ENCODE measurements around the gene PGM3. TPM values are rescaled to one million over a fixed set of nuclear protein-coding genes. Genes with fewer than 3 reads are reported as not detected.

The PGM3 gene
- total and polyA plus RNA-seq, 2 donors (not counting 3 experiments of a cell fraction or from before 2014, with no cell fraction given) = 19.8 to 70.7 TPM

DNA sequence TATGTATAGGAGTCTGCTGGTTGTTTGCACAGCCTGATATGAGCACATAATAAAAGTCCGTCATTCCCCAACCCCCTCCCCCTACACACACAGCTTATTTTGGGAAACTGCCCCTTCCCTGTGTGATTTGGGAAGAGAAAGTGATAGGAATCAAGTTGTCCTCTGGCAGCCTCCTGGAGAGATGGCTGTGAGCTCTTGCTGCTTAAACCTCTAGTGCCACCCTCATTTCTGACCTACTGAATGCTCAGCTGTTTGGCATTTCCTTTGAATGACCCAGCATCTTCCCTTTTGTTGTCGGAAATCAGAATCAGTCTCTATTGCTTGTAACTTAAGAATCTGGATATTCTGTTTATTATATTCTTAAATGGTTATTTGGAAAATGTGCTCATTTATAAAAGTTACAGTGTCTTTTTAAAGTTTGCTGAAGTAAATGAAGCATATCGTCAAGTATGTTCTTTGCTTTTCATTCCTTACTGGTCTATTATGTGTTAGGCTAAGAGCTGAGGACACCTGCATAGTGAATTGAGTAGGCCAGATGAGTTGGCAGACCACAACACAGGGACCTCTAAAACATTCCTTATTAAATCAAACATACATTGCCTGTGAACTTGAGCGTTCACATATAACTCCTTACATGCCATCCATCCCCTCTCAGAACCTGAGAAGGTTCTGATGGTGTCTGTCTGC is 5.6 kb upstream of the PGM3 start:
- TF ChIP-seq FOS (IDR thresholded peaks at IDR 0.05; ENCODE audit: borderline replicate concordance, insufficient read depth, low read length) (peak; percentile 68), GATA2 (IDR thresholded peaks at IDR 0.05; ENCODE audit: insufficient read depth, insufficient read length, low read depth, low read length) (peak; percentile 44), POLR2AphosphoS5 (IDR thresholded peaks at IDR 0.05; ENCODE audit: insufficient read depth, low read depth, low read length) (no peak), JUN (IDR thresholded peaks at IDR 0.05; ENCODE audit: borderline replicate concordance, insufficient read depth, insufficient read length, low read depth) (no peak), POLR2A (IDR thresholded peaks at IDR 0.05; ENCODE audit: low read depth, low read length) (no peak), EZH2 (IDR thresholded peaks at IDR 0.05; ENCODE audit: borderline replicate concordance, low read depth, low read length, severe bottlenecking) (no peak), MYC (IDR thresholded peaks at IDR 0.05; ENCODE audit: low read depth, low read length) (no peak)
- TF ChIP-seq, protein P1, sequence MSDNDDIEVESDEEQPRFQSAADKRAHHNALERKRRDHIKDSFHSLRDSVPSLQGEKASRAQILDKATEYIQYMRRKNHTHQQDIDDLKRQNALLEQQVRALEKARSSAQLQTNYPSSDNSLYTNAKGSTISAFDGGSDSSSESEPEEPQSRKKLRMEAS (IDR thresholded peaks at IDR 0.05; ENCODE audit: insufficient read depth, insufficient read length) = no peak
- TF ChIP-seq, protein P2, sequence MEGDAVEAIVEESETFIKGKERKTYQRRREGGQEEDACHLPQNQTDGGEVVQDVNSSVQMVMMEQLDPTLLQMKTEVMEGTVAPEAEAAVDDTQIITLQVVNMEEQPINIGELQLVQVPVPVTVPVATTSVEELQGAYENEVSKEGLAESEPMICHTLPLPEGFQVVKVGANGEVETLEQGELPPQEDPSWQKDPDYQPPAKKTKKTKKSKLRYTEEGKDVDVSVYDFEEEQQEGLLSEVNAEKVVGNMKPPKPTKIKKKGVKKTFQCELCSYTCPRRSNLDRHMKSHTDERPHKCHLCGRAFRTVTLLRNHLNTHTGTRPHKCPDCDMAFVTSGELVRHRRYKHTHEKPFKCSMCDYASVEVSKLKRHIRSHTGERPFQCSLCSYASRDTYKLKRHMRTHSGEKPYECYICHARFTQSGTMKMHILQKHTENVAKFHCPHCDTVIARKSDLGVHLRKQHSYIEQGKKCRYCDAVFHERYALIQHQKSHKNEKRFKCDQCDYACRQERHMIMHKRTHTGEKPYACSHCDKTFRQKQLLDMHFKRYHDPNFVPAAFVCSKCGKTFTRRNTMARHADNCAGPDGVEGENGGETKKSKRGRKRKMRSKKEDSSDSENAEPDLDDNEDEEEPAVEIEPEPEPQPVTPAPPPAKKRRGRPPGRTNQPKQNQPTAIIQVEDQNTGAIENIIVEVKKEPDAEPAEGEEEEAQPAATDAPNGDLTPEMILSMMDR (IDR thresholded peaks at IDR 0.05; ENCODE audit: extremely low read depth in 1 of 2, insufficient read depth in 1 of 2, low read depth in 1 of 2, low read length in 2 of 2) = no peak
- DNase-seq (ENCODE audit: low read depth, low spot score) (peak; percentile 65), FAIRE-seq (peak; percentile 85)
- Histone ChIP-seq H4K20me1 (replicated peaks; ENCODE audit: control insufficient read depth, extremely low read depth, insufficient read depth, low read length) (no peaks in the 10 kb centered on the region), H3K9me3 (replicated peaks; ENCODE audit: control insufficient read depth, insufficient read depth, low read length) (no peaks in the 10 kb centered on the region), H3K36me3 (ENCODE audit: control insufficient read depth in 2 of 2, extremely low read depth in 1 of 2, insufficient read depth in 2 of 2, low read length in 2 of 2) (peaks cover 0 to 7% of the 10 kb centered on the region in 2 experiments), H3K4me2 (ENCODE audit: insufficient read depth, low read length) (peak overlapping the region; percentile 49), H2AFZ (ENCODE audit: low read depth, low read length) (no peak overlapping the region), H3K4me3 (replicated peaks in 1 of 3; ENCODE audit: insufficient read depth in 1 of 3, low read depth in 1 of 3, low read length in 3 of 3) (no peak overlapping the region), H3K27me3 (ENCODE audit: control insufficient read depth in 2 of 2, insufficient read depth in 2 of 2, low read length in 2 of 2) (no peaks in the 10 kb centered on the region), H3K9me1 (replicated peaks; ENCODE audit: control insufficient read depth, extremely low read depth, insufficient read depth, low read length) (no peaks in the 10 kb centered on the region), H3K27ac (ENCODE audit: insufficient read depth, low read depth, low read length) (peak overlapping the region; percentile 88), H3K79me2 (ENCODE audit: control insufficient read depth, insufficient read depth, low read length) (no peaks in the 10 kb centered on the region), H3K4me1 (ENCODE audit: control insufficient read depth, extremely low read depth, insufficient read depth, low read length) (peaks cover 32% of the 10 kb centered on the region), H3K9ac (replicated peaks; ENCODE audit: extremely low read depth, insufficient read depth, low read length) (peak overlapping the region; percentile 12)
- ChIA-PET POLR2A (interaction anchor here (0.6 to 0.7 kb wide), 4 partner anchors 16 to 318 kb away, joined by 3 to 7 read pairs (median 4); no protein-coding TSS in a partner anchor), CTCF (interaction anchor here (0.7 to 8.7 kb wide), 7 partner anchors 10 to 316 kb away, joined by 3 to 83 read pairs (median 4); partner anchors contain the start of genes DOP1A and UBE3D)
- dilution Hi-C loops (cut with MboI; ENCODE audit: extremely low pct_ligation_motif_present, low sequenced_read_pairs) = no loop called here
- no TSS peak for BruUV-seq (replicated peaks)
- intact Hi-C loops (cut with micrococcal nuclease) = loop anchor here (10.0 kb wide), 2 partner anchors 834 to 954 kb away; partner anchors contain the start of genes IBTK and TPBG

Measured in endothelial cell of umbilical vein (primary cell).